Neutrophil (primary cell): Measurements from ENCODE around the gene NCAM2.

Experiments used
- H3K27ac ChIP-seq: fragments of 200-600 bp; sonication (generic); 2 replicates; pipeline ENCODE4 v1.5.1; 2016; ENCODE audit warnings: mild to moderate bottlenecking, moderate library complexity
- H3K27me3 ChIP-seq: fragments of 200-600 bp; sonication (generic); 2 replicates; pipeline ENCODE4 v1.6.0; 2016; ENCODE audit warnings: mild to moderate bottlenecking
- H3K36me3 ChIP-seq: fragments of 200-600 bp; sonication (generic); 2 replicates; pipeline ENCODE4 v1.5.1; 2017
- H3K4me1 ChIP-seq, 2 experiments: fragments of 200-600 bp in 1 of 2; sonication (generic) in 1 of 2; 1 replicate in 1 of 2; 2 replicates in 1 of 2; pipeline versions ENCODE4 v1.5.1 to v1.6.1; 2013 to 2016; ENCODE audit warnings: low read depth in 1 of 2, low read length in 1 of 2, mild to moderate bottlenecking in 1 of 2, moderate library complexity in 1 of 2; ENCODE audit not compliant: control insufficient read depth in 1 of 2, insufficient read depth in 1 of 2
- H3K4me3 ChIP-seq, 2 experiments: fragments of 200-600 bp in 1 of 2; sonication (generic) in 1 of 2; 1 replicate in 1 of 2; 2 replicates in 1 of 2; pipeline ENCODE4 v1.5.1; 2013 to 2016; ENCODE audit warnings: low read depth in 1 of 2, low read length in 1 of 2, mild to moderate bottlenecking in 1 of 2, moderate library complexity in 1 of 2
- H3K9me3 ChIP-seq: fragments of 200-600 bp; sonication (generic); 2 replicates; pipeline ENCODE4 v1.5.1; 2016
- CTCF ChIP-seq: fragments of 200-600 bp; sonication (generic); IDR thresholded peaks from 2 replicates; pipeline ENCODE4 v1.5.1; 2016; ENCODE audit warnings: antibody characterized with exemption

Gene NCAM2

GRCh38 chr21:21097466-21097865, 99.3 kb downstream of the NCAM2 start:
- Histone ChIP-seq H3K27me3 (no peaks in the 10 kb centered on the region), H3K4me3 (no peak overlapping the region), H3K4me1 (no peaks in the 10 kb centered on the region), H3K27ac (no peak overlapping the region), H3K9me3 (no peaks in the 10 kb centered on the region), H3K36me3 (no peaks in the 10 kb centered on the region)
- no peak for TF ChIP-seq CTCF

GRCh38 chr21:21101911-21102310, 103.7 kb downstream of the NCAM2 start:
- H3K27ac ChIP-seq = no peak overlapping the region
- H3K36me3 ChIP-seq = no peaks in the 10 kb centered on the region
- no peaks in the 10 kb centered on the region for H3K9me3 ChIP-seq
- no peaks in the 10 kb centered on the region for H3K27me3 ChIP-seq
- no peak for TF ChIP-seq CTCF
- H3K4me1 ChIP-seq = no peaks in the 10 kb centered on the region
- H3K4me3 ChIP-seq = no peak overlapping the region

- no peak overlapping the region for H3K27ac ChIP-seq
- H3K9me3 ChIP-seq = no peaks in the 10 kb centered on the region
- no peaks in the 10 kb centered on the region for H3K36me3 ChIP-seq
- no peaks in the 10 kb centered on the region for H3K27me3 ChIP-seq
- TF ChIP-seq CTCF = no peak
- no peaks in the 10 kb centered on the region for H3K4me1 ChIP-seq
- no peak overlapping the region for H3K4me3 ChIP-seq
Measured at GRCh38 chr21:21102896-21103295, 104.7 kb downstream of the NCAM2 start.

GRCh38 chr21:21103692-21104091, 105.5 kb downstream of the NCAM2 start:
- no peak for TF ChIP-seq CTCF
- Histone ChIP-seq H3K36me3 (no peaks in the 10 kb centered on the region), H3K27me3 (no peaks in the 10 kb centered on the region), H3K27ac (no peak overlapping the region), H3K4me3 (no peak overlapping the region), H3K9me3 (no peaks in the 10 kb centered on the region), H3K4me1 (no peaks in the 10 kb centered on the region)

GRCh38 chr21:21109736-21110135, 111.5 kb downstream of the NCAM2 start:
- Histone ChIP-seq H3K27ac (no peak overlapping the region), H3K9me3 (no peaks in the 10 kb centered on the region), H3K27me3 (no peaks in the 10 kb centered on the region), H3K4me1 (no peaks in the 10 kb centered on the region), H3K36me3 (no peaks in the 10 kb centered on the region), H3K4me3 (no peak overlapping the region)
- TF ChIP-seq CTCF = no peak

GRCh38 chr21:21111309-21111920, 113.2 kb downstream of the NCAM2 start:
- no peak for TF ChIP-seq CTCF
- no peaks in the 10 kb centered on the region for H3K9me3 ChIP-seq
- no peaks in the 10 kb centered on the region for H3K27me3 ChIP-seq
- no peak overlapping the region for H3K4me3 ChIP-seq
- no peak overlapping the region for H3K27ac ChIP-seq
- H3K36me3 ChIP-seq = no peaks in the 10 kb centered on the region
- H3K4me1 ChIP-seq = no peaks in the 10 kb centered on the region
